GM19397 (cell line): Measurements from ENCODE around the gene RAD54L.
"Not testable (repeated sequence)": the region's sequence is repeated elsewhere in the genome, so short reads cannot be mapped to it uniquely, and the experiment has no call there.

ENCODE experiments used
- ATAC-seq: cut with Tn5 transposase; IDR thresholded peaks from one replicate; pipeline ENCODE4 v1.9.1; 2021; ENCODE audit warnings: mild to moderate bottlenecking, moderate library complexity; ENCODE audit not compliant: unreplicated experiment

RAD54L gene

GRCh38 chr1:46247436-46248121 lies at the start of gene RAD54L:
Gene RAD54L, plus strand, starts transcription at chr1:46247763. Its CDS starts 643 bp downstream, at chr1:46248406.
- peak; percentile 93 for ATAC-seq

GRCh38 chr1:46197964-46198811 lies 49.4 kb upstream of the RAD54L start, which contains the start of gene POMGNT1:
Gene POMGNT1, minus strand, starts transcription at chr1:46198434. Its CDS starts 613 bp downstream, at chr1:46197821.
- peak; percentile 86 for ATAC-seq

GRCh38 chr1:46199233-46199749 lies 48.3 kb upstream of the RAD54L start:
- ATAC-seq, result no peak

GRCh38 chr1:46203738-46204405 lies 43.7 kb upstream of the RAD54L start:
- no peak for ATAC-seq

GRCh38 chr1:46204406-46204742 lies 43.2 kb upstream of the RAD54L start:
- ATAC-seq, result no peak

GRCh38 chr1:46205141-46205540 lies 42.4 kb upstream of the RAD54L start:
- ATAC-seq, result no peak

- no peak for ATAC-seq
These were observed 41.8 kb upstream of the RAD54L start for GRCh38 chr1:46205791-46206190.

GRCh38 chr1:46206399-46206798 lies 41.2 kb upstream of the RAD54L start:
- ATAC-seq, result no peak

- ATAC-seq, result no peak
These were observed 37.0 kb upstream of the RAD54L start for GRCh38 chr1:46210561-46210960.

GRCh38 chr1:46211051-46211450 lies 36.5 kb upstream of the RAD54L start:
- ATAC-seq, result no peak

GRCh38 chr1:46215504-46215903 lies 32.1 kb upstream of the RAD54L start:
- ATAC-seq, result no peak

- ATAC-seq, result no peak
These were observed 29.1 kb upstream of the RAD54L start for GRCh38 chr1:46218443-46218842.

- ATAC-seq, result no peak
These were observed 27.7 kb upstream of the RAD54L start for GRCh38 chr1:46219551-46220520.

- no peak for ATAC-seq
These were observed 26.8 kb upstream of the RAD54L start for GRCh38 chr1:46220808-46221207.

GRCh38 chr1:46221749-46222148 lies 25.8 kb upstream of the RAD54L start:
- no peak for ATAC-seq

- not testable (repeated sequence) for ATAC-seq
These were observed 24.5 kb upstream of the RAD54L start for GRCh38 chr1:46223055-46223454.

GRCh38 chr1:46223472-46223943 lies 24.1 kb upstream of the RAD54L start:
- peak; percentile 61 for ATAC-seq

GRCh38 chr1:46224966-46225365 lies 22.6 kb upstream of the RAD54L start:
- ATAC-seq, result no peak

GRCh38 chr1:46231231-46231630 lies 16.3 kb upstream of the RAD54L start:
- ATAC-seq, result not testable (repeated sequence)

- no peak for ATAC-seq
These were observed 10.7 kb upstream of the RAD54L start for GRCh38 chr1:46236882-46237281.
